SK-N-SH treated with all-trans-retinoic acid at 6 μM for 48 hours (cell line): ENCODE data around the gene TMBIM4.

Experiments
- ARNTL ChIP-seq: fragments of 450-650 bp; formaldehyde crosslinking; IDR thresholded peaks from 2 replicates; pipeline ENCODE4 v1.5.0; 2020; ENCODE audit warnings: low read depth, mild to moderate bottlenecking, moderate library complexity, borderline replicate concordance
- CREB5 ChIP-seq: fragments of 250-450 bp; sonication (Bioruptor Pico); IDR thresholded peaks from 2 replicates; pipeline ENCODE4 v1.5.1; 2020; ENCODE audit warnings: low read depth, mild to moderate bottlenecking, moderate library complexity
- CSRNP3 ChIP-seq: fragments of 250-450 bp; sonication (Bioruptor Pico); IDR thresholded peaks from 2 replicates; pipeline ENCODE4 v1.5.1; 2021; ENCODE audit warnings: mild to moderate bottlenecking, moderate library complexity
- GLIS3 ChIP-seq: fragments of 250-450 bp; sonication (Bioruptor Pico); IDR thresholded peaks from 2 replicates; pipeline ENCODE4 v1.5.0; 2020; ENCODE audit warnings: mild to moderate bottlenecking, moderate library complexity
- OSR1 ChIP-seq: fragments of 250-450 bp; sonication (Bioruptor Pico); IDR thresholded peaks from 2 replicates; pipeline ENCODE4 v1.8.0; 2022; ENCODE audit warnings: moderate library complexity, mild to moderate bottlenecking, inconsistent platforms
- PATZ1 ChIP-seq: fragments of 250-450 bp; sonication (Bioruptor Pico); IDR thresholded peaks from 2 replicates; pipeline ENCODE4 v1.8.0; 2020; ENCODE audit warnings: mild to moderate bottlenecking, moderate library complexity, borderline replicate concordance
- ZFP3 ChIP-seq: fragments of 250-450 bp; sonication (Bioruptor Pico); IDR thresholded peaks from 2 replicates; pipeline ENCODE4 v1.5.0; 2020; ENCODE audit warnings: mild to moderate bottlenecking, moderate library complexity

- TF ChIP-seq ARNTL (no peak), OSR1 (CRISPR knock-in tag) (no peak), PATZ1 (no peak), GLIS3 (CRISPR knock-in tag) (no peak), CSRNP3 (CRISPR knock-in tag) (no peak), CREB5 (no peak), ZFP3 (CRISPR knock-in tag) (no peak)
Measured at GRCh38 chr12:66194122-66194521, 24.3 kb upstream of the TMBIM4 start.
